GM21528 (cell line): Measurements from ENCODE around the gene HHAT.
"Not testable (repeated sequence)": the region's sequence is repeated elsewhere in the genome, so short reads cannot be mapped to it uniquely, and the experiment has no call there.

Experiments
- ATAC-seq: cut with Tn5 transposase; IDR thresholded peaks from one replicate; pipeline ENCODE4 v1.9.1; 2021; ENCODE audit warnings: mild to moderate bottlenecking, moderate library complexity; ENCODE audit not compliant: unreplicated experiment, low FRiP score

The HHAT gene

DNA sequence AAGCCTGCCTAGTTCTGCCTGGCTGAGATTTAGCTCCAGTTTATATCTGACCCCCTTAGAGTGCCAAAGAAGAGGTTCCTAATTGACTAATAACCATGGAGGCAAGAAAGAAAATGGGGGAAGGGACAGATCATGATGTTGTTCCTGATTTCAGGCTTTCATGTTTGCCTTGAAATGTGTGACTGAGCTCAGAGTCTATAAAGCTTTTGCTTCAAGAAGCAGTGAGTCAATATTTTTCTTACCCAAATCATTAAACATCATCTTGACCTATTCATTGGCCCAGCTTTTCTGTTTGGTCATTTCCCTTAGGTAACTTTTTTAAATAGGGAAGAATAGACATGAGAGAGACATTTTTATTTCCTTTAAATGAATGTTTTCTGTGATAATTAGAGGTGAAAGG is 55.9 kb downstream of the HHAT start:
- ATAC-seq: no peak

- no peak for ATAC-seq
These were observed 56.5 kb downstream of the HHAT start for GRCh38 chr1:210385228-210385627.

DNA sequence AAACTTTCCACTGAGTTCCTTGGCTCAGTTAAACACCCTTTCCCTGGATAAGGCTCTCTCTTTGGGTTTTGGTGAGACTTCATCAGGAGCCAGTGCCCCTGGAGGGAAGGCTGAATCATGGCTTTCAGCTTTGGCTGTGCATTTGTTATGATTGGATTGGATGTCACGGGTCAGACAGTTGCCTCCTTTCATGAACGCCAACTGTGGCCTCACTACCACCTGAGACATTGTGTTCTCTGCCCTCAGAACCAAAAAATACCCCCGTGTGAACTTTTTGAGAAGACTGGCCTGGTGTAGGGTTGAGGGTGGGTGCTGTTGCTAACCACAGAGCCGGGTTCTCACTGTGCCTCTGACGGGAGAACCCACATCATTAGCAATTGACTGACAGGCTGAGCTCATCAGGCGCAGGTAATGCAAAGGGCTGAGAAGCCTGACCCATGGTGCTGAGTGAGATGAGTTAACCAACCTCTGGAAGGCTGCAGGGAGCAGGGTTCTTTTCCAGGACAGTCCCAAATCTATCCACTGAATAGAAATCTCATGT is 65.6 kb downstream of the HHAT start:
- ATAC-seq: no peak

DNA sequence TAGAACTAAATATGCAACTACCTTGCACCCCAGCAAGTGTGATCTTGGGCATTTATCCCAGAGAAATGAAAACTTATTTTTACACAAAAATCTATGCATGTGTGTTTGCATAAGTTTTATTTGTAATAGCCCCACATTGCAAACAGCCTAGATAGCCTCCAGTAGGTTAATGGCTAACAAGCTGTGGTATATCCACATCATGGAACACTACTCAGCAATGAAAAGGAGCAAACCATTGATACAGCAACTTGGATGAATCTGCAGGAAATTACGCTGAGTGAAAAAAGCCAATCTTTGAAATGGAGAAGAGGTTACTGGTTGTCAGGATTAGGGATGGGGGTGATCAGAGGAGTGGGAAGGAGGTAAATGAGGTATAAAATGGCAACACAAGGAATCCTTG is 67.8 kb downstream of the HHAT start:
- no peak for ATAC-seq

GRCh38 chr1:210397252-210397651 is 68.5 kb downstream of the HHAT start:
- no peak for ATAC-seq

DNA sequence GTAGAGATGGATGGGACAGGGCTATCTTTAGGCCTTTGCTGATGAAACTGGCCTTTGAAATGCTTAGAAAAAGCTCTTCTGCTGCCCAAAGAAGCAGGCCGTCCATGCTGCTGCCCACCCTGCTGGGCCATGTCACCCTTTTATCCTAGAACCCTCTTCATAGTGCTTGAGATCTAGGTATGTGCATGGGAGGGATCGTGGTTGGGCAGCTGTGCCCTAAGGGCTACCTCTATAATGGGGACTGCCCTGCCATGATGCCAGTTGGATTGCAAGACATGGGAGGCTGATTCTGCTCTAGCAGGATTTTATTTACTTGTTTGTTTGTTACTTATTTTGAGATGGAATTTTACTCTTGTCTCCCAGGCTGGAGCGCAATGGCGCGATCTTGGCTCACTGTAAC is 69.0 kb downstream of the HHAT start:
- ATAC-seq: no peak

GRCh38 chr1:210398466-210398865 is 69.8 kb downstream of the HHAT start:
- ATAC-seq: no peak

- peak; percentile 94 for ATAC-seq
These were observed 71.5 kb downstream of the HHAT start for GRCh38 chr1:210400043-210400840.

- no peak for ATAC-seq
These were observed 73.9 kb downstream of the HHAT start for GRCh38 chr1:210402560-210402959.

DNA sequence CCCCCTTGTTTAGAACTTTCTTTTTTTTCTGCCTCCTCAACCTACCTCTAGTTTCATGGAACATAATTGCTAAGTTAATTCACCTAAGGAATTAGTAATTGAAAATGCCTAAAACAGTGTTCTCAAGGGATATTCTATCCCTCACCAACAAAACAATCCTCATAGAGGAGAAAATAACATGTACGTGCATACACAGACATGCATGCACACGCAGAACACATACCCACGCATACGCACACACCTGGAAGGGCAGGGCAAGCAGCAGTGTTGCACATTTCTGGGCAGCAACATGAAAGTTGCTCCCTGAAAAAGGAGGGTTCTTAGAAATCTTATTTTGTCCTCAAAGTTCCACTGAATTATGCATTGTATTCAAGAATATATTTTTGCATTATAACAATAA is 76.6 kb downstream of the HHAT start:
- no peak for ATAC-seq

DNA sequence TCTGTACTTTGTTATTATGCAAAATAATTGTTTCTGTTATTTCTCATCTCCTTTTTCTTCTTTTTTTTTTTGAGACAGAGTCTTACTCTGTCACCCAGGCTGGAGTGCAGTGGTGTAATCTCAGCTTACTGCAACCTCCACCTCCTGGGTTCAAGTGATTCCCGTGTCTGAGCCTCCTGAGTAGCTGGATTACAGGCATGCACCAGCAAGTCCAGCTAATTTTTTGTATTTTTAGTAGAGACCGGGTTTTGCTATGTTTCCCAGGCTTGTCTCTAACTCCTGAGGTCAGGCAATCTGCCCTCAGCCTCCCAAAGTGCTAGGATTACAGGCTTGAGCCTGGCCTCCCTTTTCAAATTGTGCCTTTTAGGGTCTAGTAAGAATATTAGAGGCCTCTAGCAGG is 77.6 kb downstream of the HHAT start:
- not testable (repeated sequence) for ATAC-seq

- peak; percentile 79 for ATAC-seq
These were observed 78.6 kb downstream of the HHAT start for GRCh38 chr1:210407207-210407886.

- no peak for ATAC-seq
These were observed 79.2 kb downstream of the HHAT start for GRCh38 chr1:210407887-210408252.

DNA sequence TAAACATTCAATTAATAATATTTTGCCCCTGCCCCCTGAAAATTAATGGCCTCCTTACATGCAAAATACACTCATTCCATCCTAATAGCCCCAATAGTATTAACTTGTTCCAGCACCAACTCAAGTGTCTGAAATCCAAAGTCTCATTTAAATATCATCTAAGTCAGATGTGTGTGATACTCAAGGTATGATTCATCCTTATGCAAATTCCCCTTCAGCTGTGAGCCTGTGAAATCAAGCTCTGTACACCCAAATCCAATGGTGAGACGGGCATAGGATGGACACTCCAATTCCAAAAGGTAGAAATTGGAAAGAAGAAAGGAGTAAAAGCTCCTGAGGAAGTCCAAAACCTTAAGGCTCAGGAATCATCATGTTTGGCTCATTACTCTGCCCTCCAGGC is 83.5 kb downstream of the HHAT start:
- no peak for ATAC-seq

GRCh38 chr1:210413951-210414350 is 85.2 kb downstream of the HHAT start:
- no peak for ATAC-seq

DNA sequence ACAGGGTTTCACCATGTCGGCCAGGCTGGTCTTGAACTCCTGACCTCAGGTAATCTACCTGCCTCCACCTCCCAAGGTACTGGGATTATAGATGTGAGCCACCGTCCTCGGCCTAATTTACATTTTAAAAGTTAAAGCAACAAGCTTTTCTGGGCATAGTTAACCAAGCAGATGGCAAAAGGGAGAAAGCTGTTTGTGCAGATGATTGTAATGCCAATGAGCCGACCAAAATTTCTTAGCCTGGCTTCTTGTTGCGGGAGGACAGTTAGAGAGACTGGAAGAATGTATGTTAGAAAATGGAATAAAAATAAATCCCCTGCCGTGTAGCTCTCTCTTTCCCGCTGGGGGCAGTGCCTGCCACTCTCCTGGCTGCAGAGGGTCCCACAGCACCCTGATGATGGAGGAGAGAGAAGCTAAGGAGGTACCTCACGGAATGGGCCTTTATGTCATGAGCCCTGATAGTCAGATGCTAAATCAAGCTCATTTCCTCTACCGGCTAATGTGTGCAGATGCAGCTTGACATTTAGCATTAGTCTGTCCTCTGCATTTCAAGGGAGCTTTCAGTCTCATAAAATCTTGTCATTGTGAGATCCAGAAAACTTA is 87.2 kb downstream of the HHAT start:
- ATAC-seq: no peak

GRCh38 chr1:210416681-210417080 is 88.0 kb downstream of the HHAT start:
- ATAC-seq: no peak

- no peak for ATAC-seq
These were observed 89.2 kb downstream of the HHAT start for GRCh38 chr1:210417881-210418280.

GRCh38 chr1:210418863-210419650 is 90.4 kb downstream of the HHAT start:
- no peak for ATAC-seq

DNA sequence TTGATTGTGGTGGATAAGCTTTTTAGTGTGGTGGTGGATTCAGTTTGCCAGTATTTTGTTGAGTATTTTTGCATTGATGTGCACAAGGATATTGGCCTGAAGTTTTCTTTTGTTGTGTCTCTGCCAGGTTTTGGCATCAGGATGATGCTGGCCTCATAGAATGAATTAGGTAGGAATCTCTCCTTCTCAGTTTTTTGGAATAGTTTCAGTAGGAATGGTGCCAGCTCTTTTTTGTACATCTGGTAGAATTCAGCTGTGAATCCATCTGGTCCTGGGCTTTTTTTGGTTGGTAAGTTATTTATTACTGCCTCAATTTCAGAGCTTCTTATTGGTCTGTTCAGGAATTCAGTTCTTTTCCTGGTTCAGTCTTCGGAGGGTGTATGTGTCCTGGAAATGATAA is 98.0 kb downstream of the HHAT start:
- not testable (repeated sequence) for ATAC-seq

DNA sequence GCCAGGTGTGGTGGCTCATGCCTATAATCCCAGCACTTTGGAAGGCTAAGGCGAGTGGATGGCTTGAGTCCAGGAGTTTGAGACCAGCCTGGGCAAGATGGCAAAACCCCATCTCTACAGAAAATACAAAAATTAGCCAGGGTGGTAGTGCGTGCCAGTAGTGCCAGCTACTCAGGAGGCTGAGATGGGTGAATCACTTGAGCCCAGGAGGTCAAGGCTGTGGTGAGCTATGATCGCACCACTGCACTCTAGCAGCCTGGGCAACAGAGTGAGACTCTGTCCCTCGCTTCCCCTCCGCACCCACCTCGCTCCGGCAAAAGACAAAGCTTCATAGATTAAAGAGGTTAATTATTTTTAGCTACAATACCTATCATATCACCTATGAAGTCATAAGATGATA is 100.0 kb downstream of the HHAT start:
- no peak for ATAC-seq
